ENCODE data around the gene ENPP7.
A peak's percentile ranks its signal among the peaks of the same experiment; 100 is the strongest.

ENPP7 gene

GRCh38 chr17:79730769-79731483, at the start of gene ENPP7:
TSS of gene ENPP7 (plus strand) at chr17:79730943. CDS start at chr17:79731140, 197 bp downstream.
- no peak for DNase-seq (ENCODE audit: low spot score)

- DNase-seq (ENCODE audit: low spot score), result no peak
Observed at GRCh38 chr17:79681101-79681621, 49.6 kb upstream of the ENPP7 start.

GRCh38 chr17:79681628-79682261, 49.0 kb upstream of the ENPP7 start:
- no peak for DNase-seq (ENCODE audit: low spot score)

- DNase-seq (ENCODE audit: low spot score), result no peak
Observed at GRCh38 chr17:79683365-79683764, 47.4 kb upstream of the ENPP7 start.

- DNase-seq (ENCODE audit: low spot score), result no peak
Observed at GRCh38 chr17:79684132-79684985, 46.4 kb upstream of the ENPP7 start.

GRCh38 chr17:79685121-79685520, 45.6 kb upstream of the ENPP7 start:
- no peak for DNase-seq (ENCODE audit: low spot score)

GRCh38 chr17:79686476-79686875, 44.3 kb upstream of the ENPP7 start:
- DNase-seq (ENCODE audit: low spot score), result no peak

- no peak for DNase-seq (ENCODE audit: low spot score)
Observed at GRCh38 chr17:79690466-79690865, 40.3 kb upstream of the ENPP7 start.

- no peak for DNase-seq (ENCODE audit: low spot score)
Observed at GRCh38 chr17:79690988-79691836, 39.5 kb upstream of the ENPP7 start.

GRCh38 chr17:79691931-79692330, 38.8 kb upstream of the ENPP7 start:
- DNase-seq (ENCODE audit: low spot score), result no peak

GRCh38 chr17:79693419-79693818, 37.3 kb upstream of the ENPP7 start:
- no peak for DNase-seq (ENCODE audit: low spot score)

GRCh38 chr17:79695293-79695790, 35.4 kb upstream of the ENPP7 start:
- no peak for DNase-seq (ENCODE audit: low spot score)

- DNase-seq (ENCODE audit: low spot score), result peak; percentile 3
Observed at GRCh38 chr17:79695797-79696609, 34.7 kb upstream of the ENPP7 start.

- DNase-seq (ENCODE audit: low spot score), result no peak
Observed at GRCh38 chr17:79696610-79696982, 34.1 kb upstream of the ENPP7 start.

- DNase-seq (ENCODE audit: low spot score), result no peak
Observed at GRCh38 chr17:79698146-79698846, 32.4 kb upstream of the ENPP7 start.

- DNase-seq (ENCODE audit: low spot score), result no peak
Observed at GRCh38 chr17:79699386-79700036, 31.2 kb upstream of the ENPP7 start.

GRCh38 chr17:79700592-79700991, 30.2 kb upstream of the ENPP7 start:
- DNase-seq (ENCODE audit: low spot score), result no peak

- no peak for DNase-seq (ENCODE audit: low spot score)
Observed at GRCh38 chr17:79702034-79702433, 28.7 kb upstream of the ENPP7 start.

GRCh38 chr17:79702550-79703236, 28.1 kb upstream of the ENPP7 start:
- DNase-seq (ENCODE audit: low spot score), result no peak

Measured in kidney capillary endothelial cell (primary cell).